Gastrocnemius medialis (tissue), 4 donors: ENCODE results near the gene KCNQ5.

ENCODE experiments used
- CTCF ChIP-seq, 5 experiments: fragments of 450-650 bp in 3 of 5; fragments of 200-600 bp in 2 of 5; sonication (generic) in 2 of 5; IDR thresholded peaks in 4 of 5; conservative IDR thresholded peaks in 1 of 5; 1 replicate in 4 of 5; 2 replicates in 1 of 5; pipeline ENCODE4 v1.5.1; 2016 to 2019; ENCODE audit warnings: antibody characterized with exemption in 5 of 5, mild to moderate bottlenecking in 3 of 5, moderate library complexity in 3 of 5
- POLR2A ChIP-seq, 2 donors: fragments of 450-650 bp; IDR thresholded peaks; one replicate each; pipeline ENCODE4 v1.6.1; 2017; ENCODE audit warnings: antibody characterized with exemption in 2 of 2, mild to moderate bottlenecking in 2 of 2, moderate library complexity in 2 of 2

DNA sequence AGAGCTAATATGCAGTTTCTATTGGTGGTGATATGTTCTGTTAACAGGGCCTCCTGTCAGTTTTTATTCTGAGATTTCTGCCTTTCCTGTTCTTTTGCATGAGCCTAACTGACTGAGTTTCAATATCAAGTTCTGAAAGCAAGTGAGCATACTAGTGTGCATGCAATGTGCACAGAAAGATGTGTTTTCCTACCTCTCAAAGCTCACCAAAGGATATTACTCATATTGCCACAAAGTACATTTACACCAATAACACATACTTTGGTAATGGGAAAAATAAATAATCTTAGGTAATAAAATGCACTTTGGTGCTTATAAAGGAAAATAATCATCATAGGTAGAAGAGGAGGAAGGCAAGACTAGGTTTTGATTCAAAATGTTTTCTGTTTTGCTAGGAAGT is 408.4 kb downstream of the KCNQ5 start:
- TF ChIP-seq CTCF (IDR thresholded peaks at IDR 0.05 in 4 of 5, conservative IDR thresholded peaks at IDR 0.05 in 1 of 5): no peak
- no peak for TF ChIP-seq POLR2A (IDR thresholded peaks at IDR 0.05)
